Bronchial epithelial cell (primary cell): ENCODE data around the gene SNCAIP. TPM values are rescaled to one million over a fixed set of nuclear protein-coding genes. Genes with fewer than 3 reads are reported as not detected.

Experiments
- DNase-seq: peaks from one replicate; pipeline ENCODE4 v3.0.0-alpha.2; 2010; ENCODE audit warnings: low read depth
- FAIRE-seq: peaks from 2 replicates; lab custom pipeline; 2011; peaks lifted over from hg19 to GRCh38; lab: Jason Lieb, UNC
- H3K27me3 ChIP-seq: 2 replicates; pipeline ENCODE4 v1.5.1; 2011; ENCODE audit warnings: low read length; ENCODE audit not compliant: control insufficient read depth, insufficient read depth
- H3K36me3 ChIP-seq: 2 replicates; pipeline ENCODE4 v1.5.1; 2011; ENCODE audit warnings: low read length; ENCODE audit not compliant: control insufficient read depth, insufficient read depth
- H3K4me3 ChIP-seq: 2 replicates; pipeline ENCODE4 v1.5.1; 2011; ENCODE audit warnings: mild to moderate bottlenecking, low read depth, low read length, control low read depth
- CTCF ChIP-seq: IDR thresholded peaks from 2 replicates; pipeline ENCODE4 v1.5.1; 2011; ENCODE audit warnings: mild to moderate bottlenecking, moderate library complexity, low read length, control low read depth, inconsistent platforms; ENCODE audit not compliant: insufficient read depth, severe bottlenecking
- total RNA-seq: library from RNA; depleted of rRNA; stranded (reverse); fragments of >200 nt; gene quantifications from 2 replicates; pipeline ENCODE4 v1.2.1, GENCODE V29; 2014

SNCAIP gene
- total RNA-seq, 1 donor from 2014 or later, result 0.26 TPM

GRCh38 chr5:122429545-122430318 is 117.7 kb downstream of the SNCAIP start:
- no peaks in the 10 kb centered on the region for H3K36me3 ChIP-seq
- TF ChIP-seq CTCF, result no peak
- FAIRE-seq, result no peak
- DNase-seq, result no peak
- no peak overlapping the region for H3K4me3 ChIP-seq
- H3K27me3 ChIP-seq, result no peaks in the 10 kb centered on the region

GRCh38 chr5:122430319-122430586 is 118.2 kb downstream of the SNCAIP start:
- no peak for TF ChIP-seq CTCF
- no peaks in the 10 kb centered on the region for H3K36me3 ChIP-seq
- FAIRE-seq (no peak), DNase-seq (no peak)
- H3K4me3 ChIP-seq, result no peak overlapping the region
- H3K27me3 ChIP-seq, result no peaks in the 10 kb centered on the region

GRCh38 chr5:122431298-122431697 is 119.3 kb downstream of the SNCAIP start:
- Histone ChIP-seq H3K36me3 (no peaks in the 10 kb centered on the region), H3K27me3 (no peaks in the 10 kb centered on the region), H3K4me3 (no peak overlapping the region)
- no peak for DNase-seq
- no peak for TF ChIP-seq CTCF
- no peak for FAIRE-seq

GRCh38 chr5:122434205-122434970 is 122.4 kb downstream of the SNCAIP start:
- no peaks in the 10 kb centered on the region for H3K36me3 ChIP-seq
- no peak for TF ChIP-seq CTCF
- no peak for FAIRE-seq
- no peak overlapping the region for H3K4me3 ChIP-seq
- H3K27me3 ChIP-seq, result no peaks in the 10 kb centered on the region
- DNase-seq, result no peak

GRCh38 chr5:122435234-122435633 is 123.2 kb downstream of the SNCAIP start:
- no peak for TF ChIP-seq CTCF
- Histone ChIP-seq H3K27me3 (no peaks in the 10 kb centered on the region), H3K4me3 (no peak overlapping the region), H3K36me3 (no peaks in the 10 kb centered on the region)
- FAIRE-seq (peak; percentile 18), DNase-seq (no peak)
